GM06990 (cell line): Measurements from ENCODE around the gene LRRTM4.

Source experiments
- DNase-seq: peaks from one replicate; pipeline ENCODE4 v3.0.0-alpha.2; 2011; ENCODE audit not compliant: insufficient read length; ENCODE audit errors: extremely low read depth
- H3K27me3 ChIP-seq: replicated peaks from 2 replicates; pipeline ENCODE4 v1.6.0; 2011; ENCODE audit warnings: low read length; ENCODE audit not compliant: control insufficient read depth, insufficient read depth
- H3K36me3 ChIP-seq: 2 replicates; pipeline ENCODE4 v1.5.1; 2011; ENCODE audit warnings: low read length; ENCODE audit not compliant: control insufficient read depth, insufficient read depth
- H3K4me3 ChIP-seq: replicated peaks from 2 replicates; pipeline ENCODE4 v1.5.1; 2011; ENCODE audit warnings: low read depth, mild to moderate bottlenecking, control low read depth, low read length
- TF ChIP-seq, protein P1 (sequence below): IDR thresholded peaks from 2 replicates; pipeline ENCODE4 v1.5.1; 2011; ENCODE audit warnings: low read length, control low read depth, mild to moderate bottlenecking, inconsistent platforms; ENCODE audit not compliant: insufficient read depth, poor library complexity, severe bottlenecking

The LRRTM4 gene

DNA sequence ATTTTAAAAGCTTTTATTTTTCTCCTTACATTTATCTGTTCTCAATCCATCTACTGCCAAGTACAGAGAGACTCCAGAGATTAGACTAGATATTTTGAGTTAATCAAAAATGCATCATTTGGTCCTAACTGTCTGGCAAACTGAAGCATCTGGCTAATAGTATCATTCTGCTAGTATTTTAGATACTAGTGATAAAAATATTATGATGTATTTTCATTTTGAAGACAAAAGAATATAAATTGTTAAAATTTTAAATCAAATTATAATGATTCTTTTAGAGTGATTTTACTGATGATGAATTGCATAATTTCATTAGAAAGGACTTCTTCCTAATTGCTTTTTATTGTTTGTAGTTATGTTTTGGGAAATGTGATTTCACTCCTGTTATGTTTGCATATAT, 584.0 kb downstream of the LRRTM4 start:
- TF ChIP-seq, protein P1, sequence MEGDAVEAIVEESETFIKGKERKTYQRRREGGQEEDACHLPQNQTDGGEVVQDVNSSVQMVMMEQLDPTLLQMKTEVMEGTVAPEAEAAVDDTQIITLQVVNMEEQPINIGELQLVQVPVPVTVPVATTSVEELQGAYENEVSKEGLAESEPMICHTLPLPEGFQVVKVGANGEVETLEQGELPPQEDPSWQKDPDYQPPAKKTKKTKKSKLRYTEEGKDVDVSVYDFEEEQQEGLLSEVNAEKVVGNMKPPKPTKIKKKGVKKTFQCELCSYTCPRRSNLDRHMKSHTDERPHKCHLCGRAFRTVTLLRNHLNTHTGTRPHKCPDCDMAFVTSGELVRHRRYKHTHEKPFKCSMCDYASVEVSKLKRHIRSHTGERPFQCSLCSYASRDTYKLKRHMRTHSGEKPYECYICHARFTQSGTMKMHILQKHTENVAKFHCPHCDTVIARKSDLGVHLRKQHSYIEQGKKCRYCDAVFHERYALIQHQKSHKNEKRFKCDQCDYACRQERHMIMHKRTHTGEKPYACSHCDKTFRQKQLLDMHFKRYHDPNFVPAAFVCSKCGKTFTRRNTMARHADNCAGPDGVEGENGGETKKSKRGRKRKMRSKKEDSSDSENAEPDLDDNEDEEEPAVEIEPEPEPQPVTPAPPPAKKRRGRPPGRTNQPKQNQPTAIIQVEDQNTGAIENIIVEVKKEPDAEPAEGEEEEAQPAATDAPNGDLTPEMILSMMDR, result no peak
- no peaks in the 10 kb centered on the region for H3K27me3 ChIP-seq
- H3K36me3 ChIP-seq, result no peaks in the 10 kb centered on the region
- no peak overlapping the region for H3K4me3 ChIP-seq
- no peak for DNase-seq

DNA sequence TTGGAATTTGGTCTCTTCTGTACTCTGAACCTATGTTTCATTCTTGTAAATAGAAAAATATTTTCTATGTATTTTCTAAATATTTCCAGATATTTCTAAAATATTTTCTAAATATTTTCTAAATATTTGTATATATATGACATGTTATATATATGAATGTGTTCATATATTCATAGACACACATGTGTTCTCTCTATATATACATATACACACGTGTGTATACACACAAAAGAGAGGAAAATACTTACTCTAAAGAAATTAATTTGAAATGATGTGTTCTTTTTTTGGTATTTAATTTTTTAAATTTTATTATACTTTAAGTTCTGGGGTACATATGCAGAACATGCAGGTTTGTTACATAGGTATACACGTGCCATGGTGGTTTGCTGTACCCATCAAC, 589.6 kb downstream of the LRRTM4 start:
- TF ChIP-seq, protein P1, result no peak
- Histone ChIP-seq H3K36me3 (no peaks in the 10 kb centered on the region), H3K27me3 (no peaks in the 10 kb centered on the region), H3K4me3 (no peak overlapping the region)
- DNase-seq, result no peak

DNA sequence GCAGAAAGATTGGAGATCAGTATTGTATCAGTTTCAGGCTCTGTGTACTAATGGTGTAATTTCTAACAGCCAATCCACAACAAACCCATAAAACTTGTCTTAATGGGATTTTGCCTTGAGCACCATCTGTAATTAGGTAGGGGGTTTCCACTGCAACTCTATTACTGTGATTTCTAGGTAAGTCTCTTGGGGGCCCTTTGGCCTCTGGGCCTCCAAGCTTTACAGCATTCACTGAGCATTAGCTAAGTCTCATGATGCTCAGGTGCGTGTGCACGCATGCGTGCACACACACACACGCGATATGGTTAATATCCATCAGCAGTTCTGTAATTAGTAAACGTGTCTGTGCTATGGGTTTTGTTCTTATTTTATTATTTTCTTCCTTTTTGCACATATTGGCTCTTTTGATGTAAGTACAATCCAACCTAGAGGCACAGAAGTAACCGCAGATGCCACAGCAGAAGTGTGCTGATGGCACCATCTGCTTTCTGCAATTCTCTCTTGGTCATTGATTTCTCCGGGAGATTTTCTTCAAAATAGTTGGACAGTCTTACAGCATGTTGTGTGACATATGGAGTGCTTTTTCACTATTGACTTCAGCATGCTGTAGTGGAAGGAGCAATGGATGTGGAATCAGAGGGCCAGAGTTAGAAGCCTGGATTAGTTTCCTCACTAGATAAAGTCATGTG, 592.0 kb downstream of the LRRTM4 start:
- Histone ChIP-seq H3K4me3 (no peak overlapping the region), H3K27me3 (no peaks in the 10 kb centered on the region), H3K36me3 (no peaks in the 10 kb centered on the region)
- TF ChIP-seq, protein P1, result no peak
- no peak for DNase-seq

DNA sequence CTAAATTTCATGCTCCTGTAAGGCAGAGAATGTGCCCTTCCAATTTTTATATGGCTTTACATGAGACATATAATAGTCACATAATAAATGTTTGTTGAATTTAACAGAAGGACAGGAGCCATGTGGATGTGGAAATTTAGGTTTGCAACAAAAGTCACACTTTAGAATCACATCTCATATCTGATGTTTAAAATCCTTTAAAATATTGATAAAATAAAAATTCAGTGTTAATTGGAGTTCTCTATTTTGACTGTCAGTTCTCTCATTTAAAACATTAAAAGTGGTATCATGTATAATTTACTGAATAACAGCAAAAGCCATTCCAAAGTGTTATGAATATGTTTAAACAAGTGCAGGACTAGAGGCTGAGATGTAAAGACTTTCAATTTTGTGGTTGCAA, 594.1 kb downstream of the LRRTM4 start:
- Histone ChIP-seq H3K4me3 (no peak overlapping the region), H3K36me3 (no peaks in the 10 kb centered on the region), H3K27me3 (no peaks in the 10 kb centered on the region)
- DNase-seq, result no peak
- TF ChIP-seq, protein P1, result no peak

DNA sequence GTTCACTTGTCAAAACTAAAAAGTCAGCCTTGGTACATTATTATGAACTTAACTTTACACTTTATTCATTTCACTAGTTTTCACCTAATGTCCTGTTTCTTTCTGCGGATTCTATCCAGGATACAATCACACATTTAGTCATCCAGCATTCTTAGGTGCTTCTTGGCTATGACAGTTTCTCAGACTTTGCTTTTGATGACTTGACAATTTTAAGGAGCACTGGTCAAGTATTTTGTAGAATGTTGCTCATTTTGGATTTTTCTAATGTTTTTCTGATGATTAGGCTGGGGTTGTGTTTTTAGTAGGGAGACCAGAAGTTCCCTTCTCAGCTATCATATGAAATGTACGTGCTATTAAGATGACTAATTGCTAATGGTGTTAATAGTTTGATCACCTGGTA, 601.2 kb downstream of the LRRTM4 start:
- no peak for DNase-seq
- no peak overlapping the region for H3K4me3 ChIP-seq
- TF ChIP-seq, protein P1, result no peak
- no peaks in the 10 kb centered on the region for H3K27me3 ChIP-seq
- no peaks in the 10 kb centered on the region for H3K36me3 ChIP-seq

DNA sequence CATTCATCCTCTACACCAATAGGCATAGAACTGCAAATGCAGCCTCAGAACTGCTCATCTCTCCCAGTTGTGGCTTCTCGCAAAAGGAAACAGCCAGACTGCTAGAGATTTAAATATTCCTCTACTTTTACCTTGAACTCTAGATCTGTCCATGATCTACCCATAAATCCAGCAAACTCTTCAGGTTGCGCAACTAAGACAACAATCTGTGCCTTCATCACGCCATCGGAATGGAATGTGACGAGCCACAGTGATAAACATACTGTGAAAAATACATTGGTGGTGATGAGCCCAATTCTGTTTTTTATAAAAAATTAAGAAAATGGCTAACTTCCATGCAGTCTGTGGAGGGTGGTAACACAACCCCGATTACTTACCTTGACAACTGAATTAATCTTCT, 626.7 kb downstream of the LRRTM4 start:
- no peaks in the 10 kb centered on the region for H3K36me3 ChIP-seq
- H3K4me3 ChIP-seq, result no peak overlapping the region
- DNase-seq, result no peak
- H3K27me3 ChIP-seq, result no peaks in the 10 kb centered on the region
- TF ChIP-seq, protein P1, result no peak
